Fibroblast of skin of left biceps (primary cell): Measurements from ENCODE around the gene SORCS1.

ENCODE experiments used
- DNase-seq, 2 experiments: peaks; one replicate each; pipeline ENCODE4 v3.0.0-alpha.2; 2013; ENCODE audit warnings: low read depth in 2 of 2

SORCS1 gene

DNA sequence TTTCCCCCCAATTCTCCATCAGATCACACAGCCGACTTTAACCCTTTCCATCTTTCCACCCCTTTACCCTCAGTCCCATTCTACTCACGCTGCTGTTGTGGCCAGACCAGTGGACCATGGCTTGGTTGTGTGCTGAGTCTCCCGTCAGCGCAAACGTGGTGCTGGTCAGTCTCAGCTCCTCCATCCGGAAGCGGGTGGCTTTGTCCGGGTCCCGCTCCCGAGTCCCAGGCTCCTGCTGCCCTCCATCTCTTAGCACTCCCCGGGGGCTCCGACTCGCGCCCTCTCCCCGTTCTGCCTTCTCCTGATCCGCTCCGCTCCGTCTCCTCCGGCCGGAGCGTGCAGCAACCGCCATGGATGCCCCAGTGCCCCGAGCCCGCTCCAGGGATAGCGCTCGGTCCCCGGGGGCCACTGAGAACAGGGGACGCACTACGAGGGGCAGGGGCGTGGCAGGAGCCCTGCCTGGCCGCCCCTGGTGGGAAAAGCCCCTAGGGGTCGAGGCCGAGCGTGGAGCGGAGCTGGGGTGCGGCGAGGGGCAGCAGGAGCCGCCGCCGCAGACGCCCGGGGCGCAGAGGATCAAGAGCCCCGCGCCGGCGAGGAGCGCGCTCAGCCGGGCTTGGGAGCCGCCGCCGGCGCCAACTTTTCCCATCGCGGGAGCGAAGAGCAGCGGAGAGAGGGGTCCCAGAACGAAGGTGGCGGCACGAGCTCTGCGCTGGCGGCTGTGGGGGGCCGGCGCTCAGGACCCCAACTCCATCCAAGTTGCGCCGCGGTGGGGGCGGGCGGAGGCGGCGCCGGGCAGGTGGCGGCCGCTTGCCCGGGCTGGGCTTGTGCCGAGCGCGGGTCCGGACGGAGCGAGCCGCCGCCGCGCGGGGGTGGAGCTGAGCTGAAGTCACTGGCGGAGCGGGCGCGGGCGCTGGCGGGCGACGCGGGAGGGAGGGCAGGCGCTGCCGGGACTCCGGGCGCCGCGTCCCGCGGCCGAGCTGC, at the start of gene SORCS1:
Gene SORCS1, minus strand, starts transcription at position 826 of the 981 bp plus-strand sequence.
- no peak for DNase-seq

DNA sequence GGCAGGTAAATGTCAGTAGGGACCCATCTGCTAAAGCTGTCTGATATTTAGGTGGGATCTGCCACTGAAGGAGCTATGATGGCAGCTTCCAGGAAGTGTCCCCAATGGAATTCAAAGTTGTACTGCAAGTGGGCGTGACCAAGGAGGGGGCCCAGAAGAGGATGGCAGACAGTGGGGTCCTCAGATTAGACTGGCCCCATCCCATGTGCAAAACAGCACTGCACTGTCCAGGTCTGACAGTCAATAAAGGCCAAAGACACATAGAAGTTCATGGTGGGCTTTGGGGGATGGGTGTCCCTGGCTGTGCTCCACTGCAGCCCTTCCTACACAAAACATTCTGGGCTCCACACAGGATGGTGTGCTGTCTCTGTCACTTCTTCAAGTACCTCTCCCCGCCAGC, 49.8 kb upstream of the SORCS1 start:
- no peak for DNase-seq

DNA sequence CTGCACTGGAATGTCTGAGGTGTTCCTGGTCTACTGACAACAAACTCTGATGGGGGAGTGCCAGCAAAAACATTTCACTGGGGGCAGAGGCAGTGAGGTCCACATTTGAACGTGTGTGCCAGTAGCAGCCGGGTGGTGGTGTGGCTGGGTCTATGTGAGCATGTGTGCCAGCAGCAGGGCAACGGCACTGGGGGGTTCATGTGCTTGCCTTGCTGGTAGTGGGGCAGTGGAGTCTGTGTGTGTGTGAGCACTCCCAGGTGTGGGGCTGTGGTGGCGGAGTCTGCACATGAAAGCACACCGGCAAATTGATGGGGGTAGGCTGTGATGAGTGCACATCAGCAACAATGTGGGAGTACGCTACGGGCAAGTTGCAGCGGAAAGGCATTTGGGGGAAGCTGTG, 49.4 kb upstream of the SORCS1 start:
- DNase-seq, result no peak

DNA sequence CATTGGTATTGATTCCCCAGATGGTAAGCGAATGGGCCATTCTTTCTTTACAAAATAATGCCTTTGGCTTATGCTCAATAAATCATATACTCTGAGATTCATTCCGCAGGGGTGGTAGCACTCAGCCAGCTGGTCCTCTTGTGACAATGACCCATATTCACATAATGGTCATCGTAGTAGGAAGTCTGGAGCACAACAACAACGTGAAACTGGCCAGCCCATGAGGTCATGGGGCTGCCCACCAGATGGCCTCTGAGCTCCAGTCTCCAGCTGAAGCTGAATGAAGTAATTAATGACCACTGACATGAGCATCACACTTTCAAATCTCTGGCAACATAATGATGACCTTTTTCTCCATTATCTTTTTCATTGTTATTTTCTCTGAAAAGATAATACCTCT, 42.3 kb upstream of the SORCS1 start:
- DNase-seq, result no peak

DNA sequence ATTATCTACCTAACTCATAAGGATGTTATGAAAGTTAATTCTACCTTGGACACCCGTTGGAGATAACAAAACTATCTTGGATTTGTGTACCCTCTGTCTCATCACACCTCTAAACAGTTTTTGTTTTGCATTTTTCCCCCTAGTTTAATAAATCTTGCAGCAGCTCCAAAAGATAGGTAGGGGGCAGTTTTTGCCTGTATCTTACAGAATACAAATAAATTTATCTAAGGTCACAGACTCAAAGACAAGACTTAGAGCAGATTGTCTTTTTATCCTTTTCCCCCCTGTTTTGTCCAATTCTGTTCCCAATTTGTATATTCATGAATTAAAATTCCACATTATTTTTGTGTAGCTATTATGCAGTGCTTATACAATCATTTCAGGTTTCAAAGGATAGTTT, 5.0 kb upstream of the SORCS1 start:
- DNase-seq, result no peak

DNA sequence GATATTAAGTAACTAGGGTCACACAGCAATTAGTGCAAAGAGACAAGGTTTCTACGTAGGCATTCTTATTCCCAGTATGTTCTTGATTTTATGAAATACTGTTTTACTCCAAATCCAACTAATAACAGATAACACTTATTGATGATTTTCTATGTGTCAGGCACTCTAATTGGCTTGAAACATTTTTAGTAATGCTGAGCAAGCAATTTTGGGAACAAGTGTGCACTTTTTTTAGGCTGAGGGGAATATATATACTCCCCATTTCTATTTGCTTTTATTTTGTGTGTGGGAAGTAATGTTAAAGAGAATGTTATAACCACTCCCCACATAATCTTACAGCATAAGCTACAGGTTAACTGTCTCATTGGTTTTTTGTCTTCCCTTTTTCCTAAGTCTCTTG, 4.2 kb upstream of the SORCS1 start:
- DNase-seq, result no peak

DNA sequence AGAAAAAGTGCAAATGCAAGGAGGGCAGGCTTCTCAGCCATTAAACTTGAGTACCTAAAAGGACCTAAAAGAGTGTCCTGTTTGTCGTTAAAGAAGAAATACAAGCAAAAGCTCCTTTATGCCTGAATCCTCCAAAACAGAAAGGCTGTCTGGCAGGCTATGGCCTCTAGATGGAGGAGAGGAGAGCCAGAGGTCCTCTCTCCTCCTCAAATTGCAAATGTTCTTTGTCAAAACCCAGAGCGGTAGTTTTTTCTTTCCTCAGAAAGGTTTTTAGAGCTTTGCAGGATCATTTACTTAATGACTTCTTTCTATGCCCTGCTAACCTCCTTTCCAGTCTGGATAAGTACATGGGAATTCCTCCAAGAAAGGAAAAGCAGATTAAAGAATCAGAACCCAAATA, 1.9 kb upstream of the SORCS1 start:
- DNase-seq, result no peak

DNA sequence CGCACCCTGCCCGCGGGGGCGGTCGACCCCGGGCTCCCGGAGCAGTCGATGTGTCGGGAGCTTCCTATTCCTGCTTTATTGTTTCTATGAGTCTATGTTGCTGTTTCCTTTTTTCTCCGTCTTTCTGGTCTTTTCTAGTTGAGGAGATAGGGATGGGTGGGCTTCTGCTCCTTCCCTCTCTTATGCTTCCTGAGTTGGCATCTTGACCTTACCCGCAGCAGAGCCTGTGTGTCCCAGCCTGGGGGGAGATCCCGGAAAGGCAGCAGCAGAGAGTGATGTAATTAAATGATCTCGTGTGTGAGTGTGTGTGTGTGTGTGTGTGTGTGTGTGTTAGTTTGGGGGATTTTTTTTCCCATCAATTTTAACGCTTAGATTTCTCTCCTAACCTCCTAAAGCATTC, 486 bp upstream of the SORCS1 start:
- no peak for DNase-seq

DNA sequence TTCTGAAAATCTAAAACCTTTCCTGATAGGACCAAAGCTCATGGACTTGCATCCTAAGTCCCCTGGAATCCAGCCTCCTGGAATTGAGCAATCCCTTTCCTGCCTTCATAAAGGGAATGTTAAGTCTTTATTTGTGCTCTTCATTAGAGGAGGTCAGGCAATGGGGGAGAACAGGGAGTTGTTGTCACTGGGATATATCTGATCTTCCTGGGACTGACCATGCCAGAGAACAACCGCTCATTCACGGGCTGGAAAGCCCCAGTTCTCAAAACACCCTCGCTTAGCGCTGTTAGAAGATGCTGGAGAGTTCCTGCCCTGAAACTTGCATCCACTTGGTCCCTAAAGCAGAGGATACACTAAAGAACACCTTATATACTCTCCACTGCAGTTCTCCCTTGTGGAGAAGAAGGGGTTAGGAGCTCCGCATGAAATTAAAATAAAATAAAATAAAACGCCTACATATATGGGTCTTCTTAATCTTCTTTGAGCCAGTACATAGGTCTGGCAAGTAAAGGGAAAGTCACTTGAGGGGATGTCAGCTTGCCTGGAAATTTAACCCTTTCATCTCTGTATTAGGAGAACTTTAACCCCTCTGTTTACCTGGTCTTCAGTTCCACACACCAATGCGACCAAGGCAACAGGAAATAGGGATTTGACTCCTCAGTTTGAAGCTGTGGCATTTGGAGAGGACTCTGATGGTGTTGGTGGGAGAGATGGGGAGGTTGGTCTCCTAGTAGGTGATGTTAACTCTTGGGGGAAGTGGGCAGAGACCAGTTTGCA, 1.2 kb downstream of the SORCS1 start:
- no peak for DNase-seq

DNA sequence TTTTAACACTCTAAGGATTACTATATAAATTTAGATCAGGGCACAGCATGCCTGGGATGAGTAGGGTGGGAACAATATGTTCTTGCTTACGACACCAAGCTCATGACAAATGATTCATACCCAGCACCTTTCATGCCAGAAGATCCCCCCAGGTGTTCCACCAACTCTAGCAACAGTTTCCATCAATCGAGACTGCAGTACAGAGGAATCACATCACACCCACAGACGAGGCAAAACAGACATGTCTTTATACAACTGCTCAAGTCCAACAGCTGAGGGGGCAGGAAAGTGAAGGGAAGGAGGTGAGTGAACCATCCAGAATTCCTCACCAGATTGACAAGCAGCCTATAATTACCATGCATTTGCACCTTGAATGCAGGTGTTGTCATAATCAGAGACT, 3.6 kb downstream of the SORCS1 start:
- no peak for DNase-seq

DNA sequence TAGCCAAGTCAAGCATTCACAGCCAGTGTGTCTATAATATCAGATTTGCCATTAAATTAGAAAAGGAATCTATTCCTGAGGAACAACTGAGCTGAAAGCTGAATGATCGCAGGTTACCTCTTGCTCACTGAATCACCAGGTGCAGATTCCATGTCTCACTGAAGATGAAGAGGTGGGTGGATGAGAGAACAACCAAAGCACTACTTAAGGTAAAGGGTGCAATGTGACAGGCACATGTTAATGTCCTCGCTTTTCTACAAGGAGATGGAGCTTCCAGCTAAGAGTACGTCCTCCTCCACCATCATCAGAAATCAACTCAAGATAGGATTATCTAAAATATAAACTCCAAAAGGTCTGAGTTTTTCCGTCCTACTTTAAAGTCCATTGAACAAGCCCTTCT, 4.6 kb downstream of the SORCS1 start:
- no peak for DNase-seq

DNA sequence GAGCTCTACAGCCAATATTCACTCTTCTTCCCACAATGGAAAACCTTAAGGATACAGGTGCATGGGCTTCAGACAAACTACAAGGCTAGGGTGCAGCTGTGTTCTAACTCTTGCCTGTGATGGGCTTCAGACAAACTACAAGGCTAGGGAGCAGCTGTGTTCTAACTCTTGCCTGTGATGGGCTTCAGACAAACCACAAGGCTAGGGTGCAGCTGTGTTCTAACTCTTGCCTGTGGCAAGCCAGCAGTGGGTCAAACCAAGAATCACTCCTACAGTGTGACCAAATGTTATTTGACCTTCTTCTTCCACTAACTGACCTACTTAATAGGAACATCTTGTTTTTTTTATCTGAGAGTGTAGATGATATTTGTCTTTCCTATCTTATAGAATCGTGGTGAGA, 7.4 kb downstream of the SORCS1 start:
- no peak for DNase-seq

DNA sequence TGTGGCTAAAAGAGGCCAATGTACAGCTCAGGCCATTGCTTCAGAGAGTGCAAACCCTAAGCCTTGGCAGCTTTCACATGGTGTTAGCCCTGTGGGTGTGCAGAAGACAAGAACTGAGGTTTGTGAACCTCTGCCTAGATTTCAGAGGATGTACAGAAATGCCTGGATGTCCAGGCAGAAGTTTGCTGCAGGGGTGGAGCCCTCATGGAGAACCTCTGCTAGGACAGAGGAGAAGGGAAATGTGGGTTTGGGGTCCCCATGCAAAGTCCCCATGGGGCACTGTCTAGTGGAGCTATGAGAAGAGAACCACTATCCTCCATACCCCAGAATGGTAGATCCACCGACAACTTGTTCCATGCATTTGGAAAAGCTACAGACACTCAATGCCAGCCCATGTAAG, 12.4 kb downstream of the SORCS1 start:
- DNase-seq, result no peak

DNA sequence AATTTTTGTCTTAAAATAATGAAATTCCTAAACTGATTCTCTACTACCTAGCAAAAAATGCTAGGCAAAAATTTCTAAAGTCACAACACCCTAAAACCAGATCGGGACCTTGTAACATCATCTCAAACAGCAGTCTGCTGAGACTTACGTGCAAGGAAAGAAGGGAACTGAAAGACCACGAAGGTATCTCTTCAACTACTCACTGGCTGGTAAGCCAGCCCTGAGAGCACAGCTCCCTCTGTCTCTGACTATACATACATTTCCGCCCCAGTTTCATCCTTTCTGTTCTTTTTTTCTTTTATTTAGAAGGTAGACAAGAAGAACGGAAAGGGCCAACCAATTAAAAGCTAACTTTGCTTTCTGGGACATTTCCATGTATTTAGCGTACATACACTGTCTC, 15.6 kb downstream of the SORCS1 start:
- DNase-seq, result no peak

DNA sequence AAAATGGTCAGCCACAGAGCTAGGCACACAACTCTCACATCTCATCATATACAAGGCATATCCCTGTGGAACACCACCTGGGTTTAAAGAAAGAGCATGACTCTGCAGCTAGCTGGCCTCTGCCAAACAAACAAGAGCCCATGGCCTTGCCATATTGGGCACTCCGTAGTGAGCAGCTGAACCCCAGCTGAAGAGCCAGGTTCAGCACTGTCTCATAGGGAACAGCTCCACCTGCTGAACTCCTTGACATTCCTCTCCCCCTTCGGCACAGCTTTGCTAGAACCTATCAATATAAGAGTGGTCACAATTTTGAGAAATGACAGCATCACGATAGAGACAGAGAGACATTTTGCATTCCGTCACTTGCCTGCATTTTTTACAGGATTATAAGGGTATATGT, 20.0 kb downstream of the SORCS1 start:
- DNase-seq, result no peak

DNA sequence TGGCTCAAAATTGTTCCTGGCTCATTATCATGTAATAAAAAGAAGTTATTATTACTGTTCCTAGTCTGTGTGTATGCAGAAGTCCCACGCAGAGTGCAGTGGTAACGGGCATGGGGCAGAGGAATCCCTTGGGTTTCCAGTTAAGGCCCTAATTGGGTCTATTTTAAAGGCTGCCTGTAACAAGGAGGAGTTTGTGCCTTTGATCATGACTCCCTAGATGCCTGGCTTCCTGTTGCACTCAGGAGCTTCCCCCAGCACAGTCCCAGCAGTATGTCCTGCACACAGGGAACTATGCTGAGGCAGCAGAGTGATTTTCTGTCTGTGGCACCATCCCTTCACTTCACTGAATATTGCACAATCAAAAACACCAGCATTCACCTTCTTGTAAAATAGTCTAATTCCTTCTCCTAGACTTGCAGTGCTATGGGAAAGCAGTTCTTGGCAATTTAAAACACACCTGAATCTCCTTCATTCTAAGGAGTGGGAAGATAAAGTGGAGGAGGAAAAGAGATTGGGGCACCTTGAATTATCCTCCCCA, 22.9 kb downstream of the SORCS1 start:
- DNase-seq, result no peak

DNA sequence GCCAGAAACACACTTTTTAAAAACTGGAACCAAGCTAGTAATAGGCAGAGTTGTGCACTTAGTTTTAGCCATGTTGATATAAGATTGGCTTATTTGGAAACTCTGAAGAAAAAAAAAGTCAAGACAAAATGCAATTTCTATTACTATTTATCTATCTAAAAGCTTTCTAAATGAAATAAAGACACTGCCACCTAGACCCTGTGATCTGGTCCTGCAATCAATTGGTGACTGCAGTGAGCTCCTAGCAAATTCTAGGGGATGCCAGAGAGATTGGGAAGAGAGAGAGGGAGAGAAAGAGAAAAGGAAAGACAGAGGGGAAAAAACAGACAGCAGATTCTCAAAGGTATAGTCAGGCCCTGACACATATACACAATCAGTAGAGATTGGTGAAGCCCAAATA, 25.3 kb downstream of the SORCS1 start:
- DNase-seq, result no peak

DNA sequence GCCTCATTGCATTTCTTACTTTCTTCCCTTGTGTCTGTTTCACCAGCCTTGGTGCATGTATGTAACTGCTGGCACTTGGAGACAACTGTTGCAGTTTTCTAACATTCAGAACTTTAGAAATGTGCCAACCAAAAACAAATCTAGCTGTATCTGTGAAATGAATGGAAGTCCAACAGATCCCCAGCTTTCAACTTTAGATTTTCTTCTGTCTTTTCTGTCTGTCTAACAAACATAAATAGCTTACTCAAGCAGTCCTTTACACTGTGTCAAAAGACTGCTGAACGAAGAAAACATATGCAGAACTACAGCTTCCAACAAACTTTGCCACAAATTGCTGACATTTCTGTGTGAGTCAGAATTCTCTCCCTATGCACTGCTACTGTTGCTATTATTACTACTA, 30.9 kb downstream of the SORCS1 start:
- no peak for DNase-seq

DNA sequence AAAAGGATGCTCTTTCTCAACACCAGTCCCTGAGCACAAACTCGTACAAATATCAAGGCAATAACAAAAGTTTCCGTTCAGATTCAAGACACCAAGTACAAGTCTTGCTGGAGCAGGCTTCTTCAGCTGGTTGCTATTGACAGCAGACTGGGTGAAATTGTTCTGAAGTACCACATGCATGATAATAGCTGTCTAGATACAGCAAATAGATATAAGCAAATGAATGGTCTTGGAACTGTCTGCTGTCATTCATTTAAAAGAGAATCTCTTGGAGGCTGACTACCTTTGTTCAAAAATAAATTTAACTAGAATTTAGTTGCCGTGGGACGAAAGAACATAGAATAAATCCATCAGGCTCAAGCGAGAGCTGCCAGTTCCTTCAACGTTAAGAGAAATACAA, 35.5 kb downstream of the SORCS1 start:
- DNase-seq, result no peak

DNA sequence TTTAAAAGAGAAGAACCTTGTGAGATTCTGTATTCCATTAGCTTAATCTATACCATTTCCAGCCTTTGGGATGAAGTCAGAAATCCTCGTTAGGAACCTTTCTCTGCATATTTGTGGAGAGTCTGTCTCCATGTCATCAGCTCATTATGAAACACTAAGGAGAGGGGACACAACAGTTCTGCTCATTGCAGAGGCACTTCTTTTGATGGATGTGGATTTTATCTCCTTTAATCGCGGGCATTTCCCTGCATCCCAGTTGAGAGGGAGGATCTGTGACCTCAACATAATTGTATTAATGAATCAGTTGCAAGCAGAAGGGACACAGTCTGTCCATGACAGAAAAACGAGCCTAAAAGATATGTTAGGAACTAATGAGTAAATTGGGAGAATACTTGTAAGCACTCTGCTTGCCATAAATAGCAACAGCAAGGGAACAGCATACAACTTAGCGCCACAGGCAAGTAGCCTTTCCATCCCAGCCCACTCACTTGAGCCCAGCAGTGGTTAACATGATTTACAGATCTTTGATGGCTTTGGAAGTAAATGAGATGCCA, 37.9 kb downstream of the SORCS1 start:
- DNase-seq, result no peak

DNA sequence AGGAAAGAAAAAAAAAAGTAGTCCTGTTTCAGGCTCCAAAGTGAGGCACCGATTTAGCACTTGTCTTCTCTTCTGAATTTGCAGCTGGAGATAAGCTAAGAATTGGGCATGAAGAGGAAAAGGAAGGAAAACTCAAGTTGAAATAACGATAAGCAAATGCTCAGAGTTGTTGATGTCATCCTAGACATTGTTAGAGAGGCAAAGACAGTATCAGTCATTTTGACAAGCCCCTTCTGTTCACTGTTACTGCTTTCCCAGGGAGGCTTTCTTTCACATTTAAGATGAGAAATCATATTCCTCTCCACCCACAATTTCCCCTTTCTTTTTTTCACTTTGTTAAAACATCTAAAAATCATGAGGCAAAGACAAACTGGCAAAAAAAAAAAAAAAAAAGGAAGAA, 41.8 kb downstream of the SORCS1 start:
- no peak for DNase-seq

DNA sequence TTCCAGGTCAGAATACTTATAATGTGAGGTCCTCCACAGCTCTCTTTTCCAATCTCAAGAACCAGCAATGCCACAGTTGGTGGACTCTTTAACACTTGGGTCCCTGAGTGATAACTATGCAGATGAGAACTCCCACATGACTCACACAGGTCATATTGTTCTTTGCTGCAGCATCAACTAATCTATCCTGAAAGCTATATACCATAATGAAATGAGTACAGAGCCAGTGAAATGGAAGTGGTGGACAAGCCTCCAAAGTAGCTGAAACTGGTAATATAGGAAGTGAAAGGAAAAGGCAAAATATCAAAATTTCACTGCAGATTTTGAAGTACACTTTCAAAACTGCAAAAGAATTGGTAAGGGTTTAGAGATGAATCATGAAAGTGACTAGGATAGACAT, 45.6 kb downstream of the SORCS1 start:
- DNase-seq, result no peak
